ENCODE results near the gene VIPAS39. TPM values are rescaled to one million over a fixed set of nuclear protein-coding genes. Genes with fewer than 3 reads are reported as not detected.

Gene VIPAS39
- total RNA-seq, 1 experiment from 2014 or later: 18.7 TPM

DNA sequence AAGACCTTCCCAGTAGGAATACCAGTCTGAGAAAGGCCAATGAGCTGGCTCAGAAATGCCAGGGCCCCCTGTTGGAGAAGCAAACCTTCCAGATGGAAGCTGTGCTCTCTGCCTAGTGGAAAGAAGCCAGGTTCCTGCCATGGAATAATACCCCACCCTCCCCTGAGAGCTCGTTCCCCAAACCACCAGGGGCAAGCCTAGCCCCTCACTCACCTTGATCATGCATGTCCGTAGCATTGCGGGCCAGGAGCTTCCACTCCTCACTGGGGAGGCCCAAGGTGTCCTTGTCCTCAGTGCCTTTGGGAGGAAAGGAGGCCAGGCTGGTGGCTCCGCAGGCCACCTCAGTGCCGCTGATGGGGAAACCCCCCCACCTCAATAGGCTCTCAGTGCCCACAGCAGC is 20.6 kb upstream of the VIPAS39 start:
- intact Hi-C loops (cut with micrococcal nuclease): no loop called here
- no peak for TF ChIP-seq CTCF (IDR thresholded peaks at IDR 0.05; ENCODE audit: unreplicated experiment)

GRCh38 chr14:77475432-77476115 is 18.2 kb upstream of the VIPAS39 start:
- Mint-ChIP-seq H3K9me3 (ENCODE audit: unreplicated experiment) (no peaks in the 10 kb centered on the region), H3K27ac (ENCODE audit: low read depth, unreplicated experiment) (no peak overlapping the region), H3K36me3 (ENCODE audit: insufficient read depth, unreplicated experiment) (peaks cover 5% of the 10 kb centered on the region), H3K4me3 (ENCODE audit: unreplicated experiment) (no peak overlapping the region), H3K4me1 (ENCODE audit: insufficient read depth, unreplicated experiment) (no peaks in the 10 kb centered on the region), H3K27me3 (ENCODE audit: insufficient read depth, unreplicated experiment) (peaks cover 12% of the 10 kb centered on the region)
- intact Hi-C loops (cut with micrococcal nuclease): no loop called here
- ChIA-PET POLR2A (interaction anchor here (0.5 kb wide), 1 partner anchor 18 kb away, joined by 4 read pairs; no protein-coding TSS in a partner anchor), CTCF (no interaction called here)
- no peak for DNase-seq (ENCODE audit: unreplicated experiment)
- no TSS peak for BruUV-seq (replicated peaks)
- TF ChIP-seq CTCF (IDR thresholded peaks at IDR 0.05; ENCODE audit: unreplicated experiment): no peak

More for the DNA sequence above, 20.6 kb upstream of the VIPAS39 start:
- DNase-seq (ENCODE audit: unreplicated experiment): no peak
- POLR2A ChIA-PET: interaction anchor here (1.0 kb wide), 1 partner anchor 30 kb away, joined by 3 read pairs; no protein-coding TSS in a partner anchor
- no TSS peak for BruUV-seq (replicated peaks)
- Mint-ChIP-seq H3K27ac (ENCODE audit: low read depth, unreplicated experiment) (no peak overlapping the region), H3K9me3 (ENCODE audit: unreplicated experiment) (no peaks in the 10 kb centered on the region), H3K4me1 (ENCODE audit: insufficient read depth, unreplicated experiment) (no peaks in the 10 kb centered on the region), H3K27me3 (ENCODE audit: insufficient read depth, unreplicated experiment) (peaks cover 12% of the 10 kb centered on the region), H3K4me3 (ENCODE audit: unreplicated experiment) (no peak overlapping the region), H3K36me3 (ENCODE audit: insufficient read depth, unreplicated experiment) (no peaks in the 10 kb centered on the region)
- CTCF ChIA-PET: interaction anchor here (0.6 to 1.4 kb wide), 3 partner anchors 73 to 261 kb away, joined by 3 to 7 read pairs (median 3); no protein-coding TSS in a partner anchor

DNA sequence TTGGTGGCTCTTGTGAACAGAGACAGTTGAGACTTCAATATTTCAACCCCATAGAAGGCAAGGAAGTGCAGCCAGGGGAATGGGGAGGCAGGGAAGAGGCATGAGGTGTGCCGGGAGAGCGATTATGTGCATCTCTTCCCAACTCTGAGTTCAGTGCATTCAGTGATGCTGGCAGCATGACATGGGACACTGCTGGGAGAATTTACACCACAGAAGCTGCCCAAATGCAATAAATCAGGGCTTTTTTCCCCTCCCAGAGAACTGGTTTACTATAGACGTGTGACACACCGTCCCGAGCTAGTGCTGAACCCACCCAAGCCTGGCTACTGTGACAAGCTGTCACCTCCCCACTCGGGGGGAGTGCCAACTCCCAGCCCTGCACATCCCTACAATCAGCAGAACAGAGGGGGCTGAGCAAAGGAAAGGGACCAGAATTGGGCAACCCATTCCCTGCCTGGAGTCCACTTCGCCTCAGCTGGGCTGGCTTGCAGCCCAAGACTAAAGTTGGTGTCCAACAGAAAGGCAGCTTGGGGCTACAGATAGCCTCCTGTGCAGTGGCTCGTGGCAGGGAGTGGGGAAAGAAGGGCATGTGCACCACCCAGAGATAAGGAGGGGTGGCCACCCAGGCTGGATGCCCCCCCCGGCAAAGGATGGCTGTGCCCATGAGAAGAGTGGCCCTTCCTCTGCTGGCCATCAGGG is 17.2 kb upstream of the VIPAS39 start:
- Mint-ChIP-seq H3K27ac (ENCODE audit: low read depth, unreplicated experiment) (no peak overlapping the region), H3K4me1 (ENCODE audit: insufficient read depth, unreplicated experiment) (no peaks in the 10 kb centered on the region), H3K27me3 (ENCODE audit: insufficient read depth, unreplicated experiment) (peaks cover 12% of the 10 kb centered on the region), H3K36me3 (ENCODE audit: insufficient read depth, unreplicated experiment) (peaks cover 14% of the 10 kb centered on the region), H3K9me3 (ENCODE audit: unreplicated experiment) (no peaks in the 10 kb centered on the region), H3K4me3 (ENCODE audit: unreplicated experiment) (no peak overlapping the region)
- CTCF ChIA-PET: interaction anchor here (1.8 kb wide), 1 partner anchor 15 kb away, joined by 5 read pairs; no protein-coding TSS in a partner anchor
- DNase-seq (ENCODE audit: unreplicated experiment): no peak
- no peak for TF ChIP-seq CTCF (IDR thresholded peaks at IDR 0.05; ENCODE audit: unreplicated experiment)
- POLR2A ChIA-PET: no interaction called here
- intact Hi-C loops (cut with micrococcal nuclease): no loop called here
- BruUV-seq (replicated peaks): no TSS peak

- DNase-seq (ENCODE audit: unreplicated experiment): no peak
- TF ChIP-seq CTCF (IDR thresholded peaks at IDR 0.05; ENCODE audit: unreplicated experiment): no peak
- Mint-ChIP-seq H3K36me3 (ENCODE audit: insufficient read depth, unreplicated experiment) (peaks cover 21% of the 10 kb centered on the region), H3K27ac (ENCODE audit: low read depth, unreplicated experiment) (no peak overlapping the region), H3K27me3 (ENCODE audit: insufficient read depth, unreplicated experiment) (peaks cover 12% of the 10 kb centered on the region), H3K4me3 (ENCODE audit: unreplicated experiment) (no peak overlapping the region), H3K4me1 (ENCODE audit: insufficient read depth, unreplicated experiment) (no peaks in the 10 kb centered on the region), H3K9me3 (ENCODE audit: unreplicated experiment) (no peaks in the 10 kb centered on the region)
- POLR2A ChIA-PET: no interaction called here
- intact Hi-C loops (cut with micrococcal nuclease): no loop called here
- CTCF ChIA-PET: interaction anchor here (1.8 kb wide), 1 partner anchor 15 kb away, joined by 5 read pairs; no protein-coding TSS in a partner anchor
- no TSS peak for BruUV-seq (replicated peaks)
These were observed 16.5 kb upstream of the VIPAS39 start for GRCh38 chr14:77473921-77474320.

Data from MCF 10A (cell line).